ENCODE data around the gene TJP2. TPM values are rescaled to one million over a fixed set of nuclear protein-coding genes. Genes with fewer than 3 reads are reported as not detected.

Gene TJP2
- total and polyA plus RNA-seq, 5 donors from 2014 or later: 5.3 to 13.9 (median 10.6) TPM

DNA sequence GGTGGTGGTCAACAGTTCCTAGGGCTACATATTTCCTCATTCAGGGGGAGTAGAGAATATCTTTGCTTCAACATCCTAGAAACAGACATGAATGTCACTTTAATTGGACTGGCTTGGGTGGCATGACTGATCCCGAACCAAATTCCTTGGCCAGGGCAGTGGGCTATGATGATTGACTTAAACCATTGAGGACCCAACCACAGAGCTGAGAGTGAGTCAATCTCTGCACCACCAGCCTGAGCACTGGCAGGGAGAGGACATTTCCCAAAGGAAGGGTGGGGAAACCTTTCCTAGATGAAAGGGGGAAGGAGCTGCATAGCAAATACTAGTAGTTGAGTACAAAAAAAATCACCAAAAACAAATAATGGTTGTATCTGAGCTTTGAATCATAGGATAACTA lies 98.1 kb downstream of the TJP2 start:
- no peaks in the 10 kb centered on the region for H3K9me3 ChIP-seq (ENCODE audit: control insufficient read depth in 2 of 2, low read length in 2 of 2)
- Mint-ChIP-seq H3K27me3 (peaks cover 5% of the 10 kb centered on the region), H3K27ac (no peak overlapping the region), H3K36me3 (no peaks in the 10 kb centered on the region), H3K9me3 (peaks cover 0 to 10% (median 6%) of the 10 kb centered on the region in 7 donors), H3K4me1 (no peaks in the 10 kb centered on the region), H3K4me3 (no peak overlapping the region)
- H3K27ac ChIP-seq (ENCODE audit: insufficient read depth, low read length, poor library complexity, severe bottlenecking): no peak overlapping the region
- no peak overlapping the region for H3K4me3 ChIP-seq (ENCODE audit: low read depth, low read length)
- H3K27me3 ChIP-seq (ENCODE audit: control insufficient read depth, insufficient read depth, low read length): peaks cover 2% of the 10 kb centered on the region
- DNase-seq: no peak
- no peak for ATAC-seq (ENCODE audit: low read depth in 2 of 2)
- H3K36me3 ChIP-seq (ENCODE audit: control insufficient read depth, insufficient read depth, low read length): no peaks in the 10 kb centered on the region
- no peaks in the 10 kb centered on the region for H3K4me1 ChIP-seq (ENCODE audit: control insufficient read depth, insufficient read depth, low read length, poor library complexity, severe bottlenecking)

- Mint-ChIP-seq H3K4me3 (no peak overlapping the region), H3K9me3 (peaks cover 0 to 15% (median 6%) of the 10 kb centered on the region in 7 donors), H3K4me1 (no peaks in the 10 kb centered on the region), H3K36me3 (no peaks in the 10 kb centered on the region), H3K27me3 (peaks cover 5% of the 10 kb centered on the region), H3K27ac (no peak overlapping the region)
- Histone ChIP-seq H3K27ac (ENCODE audit: insufficient read depth, low read length, poor library complexity, severe bottlenecking) (no peak overlapping the region), H3K36me3 (ENCODE audit: control insufficient read depth, insufficient read depth, low read length) (no peaks in the 10 kb centered on the region), H3K27me3 (ENCODE audit: control insufficient read depth, insufficient read depth, low read length) (peaks cover 2% of the 10 kb centered on the region), H3K4me1 (ENCODE audit: control insufficient read depth, insufficient read depth, low read length, poor library complexity, severe bottlenecking) (no peaks in the 10 kb centered on the region), H3K4me3 (ENCODE audit: low read depth, low read length) (no peak overlapping the region), H3K9me3 (ENCODE audit: control insufficient read depth in 2 of 2, low read length in 2 of 2) (no peaks in the 10 kb centered on the region)
- DNase-seq (no peak), ATAC-seq (ENCODE audit: low read depth in 2 of 2) (no peak)
Observed at GRCh38 chr9:69273161-69273560, 99.1 kb downstream of the TJP2 start.

- Histone ChIP-seq H3K36me3 (ENCODE audit: control insufficient read depth, insufficient read depth, low read length) (no peaks in the 10 kb centered on the region), H3K9me3 (ENCODE audit: control insufficient read depth in 2 of 2, low read length in 2 of 2) (peaks cover 0 to 4% of the 10 kb centered on the region in 2 experiments), H3K27me3 (ENCODE audit: control insufficient read depth, insufficient read depth, low read length) (peaks cover 2% of the 10 kb centered on the region), H3K27ac (ENCODE audit: insufficient read depth, low read length, poor library complexity, severe bottlenecking) (no peak overlapping the region), H3K4me1 (ENCODE audit: control insufficient read depth, insufficient read depth, low read length, poor library complexity, severe bottlenecking) (no peaks in the 10 kb centered on the region), H3K4me3 (ENCODE audit: low read depth, low read length) (no peak overlapping the region)
- Mint-ChIP-seq H3K27me3 (peaks cover 5% of the 10 kb centered on the region), H3K4me1 (peaks cover 0 to 2% (median 0%) of the 10 kb centered on the region in 4 donors), H3K36me3 (no peaks in the 10 kb centered on the region), H3K4me3 (no peak overlapping the region), H3K9me3 (peaks cover 0 to 19% (median 6%) of the 10 kb centered on the region in 7 donors), H3K27ac (no peak overlapping the region)
- ATAC-seq (ENCODE audit: low read depth in 2 of 2) (no peak), DNase-seq (no peak)
Observed at GRCh38 chr9:69276775-69277174, 102.7 kb downstream of the TJP2 start.

DNA sequence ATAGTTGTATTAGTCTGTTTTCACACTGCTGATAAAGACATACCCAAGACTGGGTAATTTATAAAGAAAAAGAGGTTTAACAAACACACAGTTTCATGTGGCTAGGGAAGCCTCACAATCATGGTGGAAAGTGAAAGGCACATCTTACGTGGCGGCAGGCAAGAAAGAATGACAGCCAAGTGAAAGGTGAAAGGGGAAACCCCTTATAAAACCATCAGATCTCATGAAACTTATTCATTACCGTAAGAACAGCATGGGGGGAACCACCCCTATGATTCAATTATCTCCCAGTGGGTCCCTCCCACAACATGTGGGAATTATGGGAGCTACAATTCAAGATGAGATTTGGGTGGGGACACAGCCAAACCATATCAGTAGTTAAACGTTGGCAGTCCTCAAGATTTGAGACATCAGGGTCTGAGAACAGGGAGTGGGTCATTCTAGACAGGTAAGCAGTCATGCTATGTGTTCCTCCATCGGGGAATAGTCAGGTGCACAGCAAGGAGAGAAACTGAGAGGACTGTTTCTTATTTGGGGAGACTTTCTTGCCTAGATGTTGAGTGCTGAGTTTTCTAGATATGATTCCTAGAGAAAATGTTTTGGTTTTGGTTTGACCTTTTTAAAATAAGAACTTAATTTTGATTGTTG lies 105.1 kb downstream of the TJP2 start:
- Histone ChIP-seq H3K27me3 (ENCODE audit: control insufficient read depth, insufficient read depth, low read length) (no peaks in the 10 kb centered on the region), H3K36me3 (ENCODE audit: control insufficient read depth, insufficient read depth, low read length) (no peaks in the 10 kb centered on the region), H3K9me3 (ENCODE audit: control insufficient read depth in 2 of 2, low read length in 2 of 2) (peaks cover 0 to 4% of the 10 kb centered on the region in 2 experiments), H3K4me3 (ENCODE audit: low read depth, low read length) (no peak overlapping the region), H3K4me1 (ENCODE audit: control insufficient read depth, insufficient read depth, low read length, poor library complexity, severe bottlenecking) (no peaks in the 10 kb centered on the region), H3K27ac (ENCODE audit: insufficient read depth, low read length, poor library complexity, severe bottlenecking) (no peak overlapping the region)
- Mint-ChIP-seq H3K4me1 (peaks cover 0 to 2% (median 0%) of the 10 kb centered on the region in 4 donors), H3K27ac (no peak overlapping the region), H3K9me3 (peaks cover 0 to 18% (median 8%) of the 10 kb centered on the region in 7 donors), H3K27me3 (peaks cover 5% of the 10 kb centered on the region), H3K4me3 (no peak overlapping the region), H3K36me3 (no peaks in the 10 kb centered on the region)
- DNase-seq (no peak), ATAC-seq (ENCODE audit: low read depth in 2 of 2) (no peak)

- H3K4me3 ChIP-seq (ENCODE audit: low read depth, low read length): no peak overlapping the region
- no peak overlapping the region for H3K27ac ChIP-seq (ENCODE audit: insufficient read depth, low read length, poor library complexity, severe bottlenecking)
- H3K4me1 ChIP-seq (ENCODE audit: control insufficient read depth, insufficient read depth, low read length, poor library complexity, severe bottlenecking): no peaks in the 10 kb centered on the region
- DNase-seq: no peak
- H3K9me3 ChIP-seq (ENCODE audit: control insufficient read depth in 2 of 2, low read length in 2 of 2): peaks cover 0 to 4% of the 10 kb centered on the region in 2 experiments
- H3K9me3 Mint-ChIP-seq: peaks cover 0 to 14% (median 6%) of the 10 kb centered on the region in 7 donors
- H3K36me3 ChIP-seq (ENCODE audit: control insufficient read depth, insufficient read depth, low read length): no peaks in the 10 kb centered on the region
- no peaks in the 10 kb centered on the region for H3K27me3 ChIP-seq (ENCODE audit: control insufficient read depth, insufficient read depth, low read length)
- no peak for ATAC-seq (ENCODE audit: low read depth in 2 of 2)
- H3K27ac Mint-ChIP-seq: no peak overlapping the region
- no peak overlapping the region for H3K4me3 Mint-ChIP-seq
- peaks cover 5% of the 10 kb centered on the region for H3K27me3 Mint-ChIP-seq
- H3K4me1 Mint-ChIP-seq: peaks cover 0 to 2% (median 0%) of the 10 kb centered on the region in 4 donors
- no peaks in the 10 kb centered on the region for H3K36me3 Mint-ChIP-seq
Observed at GRCh38 chr9:69279733-69280132, 105.7 kb downstream of the TJP2 start.

DNA sequence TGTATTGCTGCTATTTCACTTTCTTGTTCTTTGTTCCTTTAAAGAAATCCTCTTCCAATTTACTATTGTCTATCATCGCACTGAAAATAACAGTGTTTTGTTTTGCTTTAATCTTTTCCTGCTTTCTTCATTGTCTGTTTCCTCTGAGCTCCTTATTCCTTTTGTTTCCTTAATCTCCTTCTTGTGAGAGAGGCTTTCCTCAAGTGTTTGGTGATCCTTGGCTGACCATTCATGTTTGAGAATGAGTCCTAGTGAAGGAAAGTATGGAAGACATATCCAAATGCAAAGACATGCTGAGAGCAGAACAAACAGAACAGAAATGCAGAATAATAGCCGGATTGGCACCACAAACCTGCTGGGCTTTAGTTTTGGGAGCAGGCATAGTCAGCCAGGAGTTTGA lies 108.9 kb downstream of the TJP2 start:
- Histone ChIP-seq H3K27ac (ENCODE audit: insufficient read depth, low read length, poor library complexity, severe bottlenecking) (no peak overlapping the region), H3K9me3 (ENCODE audit: control insufficient read depth in 2 of 2, low read length in 2 of 2) (peaks cover 0 to 4% of the 10 kb centered on the region in 2 experiments), H3K36me3 (ENCODE audit: control insufficient read depth, insufficient read depth, low read length) (no peaks in the 10 kb centered on the region), H3K4me1 (ENCODE audit: control insufficient read depth, insufficient read depth, low read length, poor library complexity, severe bottlenecking) (no peaks in the 10 kb centered on the region), H3K27me3 (ENCODE audit: control insufficient read depth, insufficient read depth, low read length) (peaks cover 7% of the 10 kb centered on the region), H3K4me3 (ENCODE audit: low read depth, low read length) (no peak overlapping the region)
- DNase-seq (no peak), ATAC-seq (ENCODE audit: low read depth in 2 of 2) (no peak)
- H3K4me3 Mint-ChIP-seq: no peak overlapping the region
- H3K4me1 Mint-ChIP-seq: peaks cover 0 to 2% (median 0%) of the 10 kb centered on the region in 4 donors
- no peaks in the 10 kb centered on the region for H3K36me3 Mint-ChIP-seq
- peaks cover 0 to 18% (median 4%) of the 10 kb centered on the region in 7 donors for H3K9me3 Mint-ChIP-seq
- peaks cover 7% of the 10 kb centered on the region for H3K27me3 Mint-ChIP-seq
- H3K27ac Mint-ChIP-seq: no peak overlapping the region

GRCh38 chr9:69292078-69292477 lies 118.0 kb downstream of the TJP2 start:
- peaks cover 5% of the 10 kb centered on the region for H3K27me3 ChIP-seq (ENCODE audit: control insufficient read depth, insufficient read depth, low read length)
- Mint-ChIP-seq H3K27ac (no peak overlapping the region), H3K27me3 (peaks cover 19% of the 10 kb centered on the region), H3K36me3 (no peaks in the 10 kb centered on the region), H3K9me3 (peaks cover 0 to 3% (median 2%) of the 10 kb centered on the region in 7 donors), H3K4me3 (no peak overlapping the region), H3K4me1 (no peaks in the 10 kb centered on the region)
- H3K36me3 ChIP-seq (ENCODE audit: control insufficient read depth, insufficient read depth, low read length): no peaks in the 10 kb centered on the region
- ATAC-seq (ENCODE audit: low read depth in 2 of 2): no peak
- H3K4me1 ChIP-seq (ENCODE audit: control insufficient read depth, insufficient read depth, low read length, poor library complexity, severe bottlenecking): no peaks in the 10 kb centered on the region
- no peaks in the 10 kb centered on the region for H3K9me3 ChIP-seq (ENCODE audit: control insufficient read depth in 2 of 2, low read length in 2 of 2)
- no peak overlapping the region for H3K27ac ChIP-seq (ENCODE audit: insufficient read depth, low read length, poor library complexity, severe bottlenecking)
- no peak overlapping the region for H3K4me3 ChIP-seq (ENCODE audit: low read depth, low read length)
- DNase-seq: no peak

DNA sequence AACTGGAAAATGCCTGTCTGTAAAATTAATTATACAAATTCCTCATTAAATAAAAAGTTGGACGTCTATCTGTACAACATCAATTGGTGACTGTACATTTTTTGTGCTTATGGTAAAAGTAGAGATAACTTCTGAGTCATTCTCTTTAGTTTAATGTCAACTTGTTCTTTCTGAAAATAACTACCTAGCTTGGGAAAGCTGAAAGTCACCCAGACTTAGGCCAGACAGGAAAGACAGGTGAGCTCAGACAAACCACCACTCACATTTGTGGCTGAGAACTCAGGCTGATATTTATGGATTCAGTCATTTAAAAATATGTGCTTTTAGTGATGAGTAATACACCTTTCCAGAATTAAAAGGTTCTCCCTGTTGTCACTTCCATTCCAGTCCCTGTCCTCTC lies 119.1 kb downstream of the TJP2 start:
- peaks cover 3% of the 10 kb centered on the region for H3K27me3 ChIP-seq (ENCODE audit: control insufficient read depth, insufficient read depth, low read length)
- H3K4me3 Mint-ChIP-seq: no peak overlapping the region
- DNase-seq: no peak
- no peaks in the 10 kb centered on the region for H3K9me3 ChIP-seq (ENCODE audit: control insufficient read depth in 2 of 2, low read length in 2 of 2)
- ATAC-seq (ENCODE audit: low read depth in 2 of 2): no peak
- H3K27ac Mint-ChIP-seq: no peak overlapping the region
- no peak overlapping the region for H3K4me3 ChIP-seq (ENCODE audit: low read depth, low read length)
- H3K9me3 Mint-ChIP-seq: peaks cover 0 to 3% (median 2%) of the 10 kb centered on the region in 7 donors
- H3K27ac ChIP-seq (ENCODE audit: insufficient read depth, low read length, poor library complexity, severe bottlenecking): no peak overlapping the region
- H3K36me3 Mint-ChIP-seq: no peaks in the 10 kb centered on the region
- no peaks in the 10 kb centered on the region for H3K36me3 ChIP-seq (ENCODE audit: control insufficient read depth, insufficient read depth, low read length)
- peaks cover 16% of the 10 kb centered on the region for H3K27me3 Mint-ChIP-seq
- H3K4me1 ChIP-seq (ENCODE audit: control insufficient read depth, insufficient read depth, low read length, poor library complexity, severe bottlenecking): no peaks in the 10 kb centered on the region
- H3K4me1 Mint-ChIP-seq: no peaks in the 10 kb centered on the region

Data from CD4-positive, CD25-positive, alpha-beta regulatory T cell (primary cell).